GM12873 (cell line): ENCODE measurements around the gene PTGDS.

ENCODE experiments used
- CTCF ChIP-seq: IDR thresholded peaks from 2 replicates; pipeline ENCODE4 v1.5.1; 2012; ENCODE audit warnings: low read depth, mild to moderate bottlenecking, moderate library complexity, low read length, control low read depth; ENCODE audit not compliant: insufficient read depth; ENCODE audit errors: missing control alignments

PTGDS gene

GRCh38 chr9:136992819-136993369 lies 15.6 kb downstream of the PTGDS start:
- TF ChIP-seq CTCF = no peak

GRCh38 chr9:136994180-136994887 lies 17.0 kb downstream of the PTGDS start:
- no peak for TF ChIP-seq CTCF

GRCh38 chr9:136994888-136995230 lies 17.6 kb downstream of the PTGDS start:
- TF ChIP-seq CTCF = no peak

GRCh38 chr9:136995362-136995761 lies 18.1 kb downstream of the PTGDS start:
- TF ChIP-seq CTCF = no peak

GRCh38 chr9:136995772-136996311 lies 18.5 kb downstream of the PTGDS start:
- TF ChIP-seq CTCF = no peak

- no peak for TF ChIP-seq CTCF
Measured at GRCh38 chr9:136996361-136997292, 19.3 kb downstream of the PTGDS start, which contains the start of gene CLIC3. Gene CLIC3 (minus strand): TSS chr9:136996568. CDS start chr9:136996543, 25 bp downstream.

GRCh38 chr9:136997371-136997770 lies 20.1 kb downstream of the PTGDS start:
- no peak for TF ChIP-seq CTCF
